Measurements from ENCODE around the gene USH1G.

The USH1G gene

GRCh38 chr17:74954115-74954514 lies 31.1 kb upstream of the USH1G start:
- no peak for DNase-seq

- DNase-seq: no peak
Observed at GRCh38 chr17:74953134-74953687, 30.2 kb upstream of the USH1G start.

GRCh38 chr17:74952431-74953133 lies 29.5 kb upstream of the USH1G start:
- DNase-seq: no peak

GRCh38 chr17:74951680-74952421 lies 28.8 kb upstream of the USH1G start:
- no peak for DNase-seq

- DNase-seq: no peak
Observed at GRCh38 chr17:74951065-74951464, 28.0 kb upstream of the USH1G start.

- no peak for DNase-seq
Observed at GRCh38 chr17:74950207-74950606, 27.2 kb upstream of the USH1G start.

GRCh38 chr17:74949455-74950115 lies 26.5 kb upstream of the USH1G start:
- DNase-seq: no peak

- DNase-seq: no peak
Observed at GRCh38 chr17:74947041-74947754, 24.1 kb upstream of the USH1G start.

- no peak for DNase-seq
Observed at GRCh38 chr17:74946641-74947040, 23.6 kb upstream of the USH1G start.

GRCh38 chr17:74945543-74945942 lies 22.5 kb upstream of the USH1G start:
- DNase-seq: no peak

- DNase-seq: no peak
Observed at GRCh38 chr17:74943808-74944522, 20.9 kb upstream of the USH1G start.

GRCh38 chr17:74941128-74941725 lies 18.2 kb upstream of the USH1G start:
- DNase-seq: no peak

- no peak for DNase-seq
Observed at GRCh38 chr17:74939534-74939933, 16.5 kb upstream of the USH1G start.

GRCh38 chr17:74938194-74938950 lies 15.3 kb upstream of the USH1G start:
- DNase-seq: no peak

GRCh38 chr17:74937064-74938051 lies 14.3 kb upstream of the USH1G start:
- DNase-seq: no peak

GRCh38 chr17:74936470-74936799 lies 13.4 kb upstream of the USH1G start:
- no peak for DNase-seq

GRCh38 chr17:74935585-74936469 lies 12.8 kb upstream of the USH1G start, which contains the start of gene OTOP3:
TSS of gene OTOP3 (plus strand) at chr17:74935898. CDS start at chr17:74935922, 24 bp downstream.
- DNase-seq: no peak

GRCh38 chr17:74935048-74935447 lies 12.0 kb upstream of the USH1G start:
- no peak for DNase-seq
